ENCODE data around the gene UTF1. TPM values are rescaled to one million over a fixed set of nuclear protein-coding genes. Genes with fewer than 3 reads are reported as not detected.

UTF1 gene
- total and polyA plus RNA-seq, 2 donors (not counting 1 experiment from before 2014, with no cell fraction given): 0.10 to 0.25 TPM

DNA sequence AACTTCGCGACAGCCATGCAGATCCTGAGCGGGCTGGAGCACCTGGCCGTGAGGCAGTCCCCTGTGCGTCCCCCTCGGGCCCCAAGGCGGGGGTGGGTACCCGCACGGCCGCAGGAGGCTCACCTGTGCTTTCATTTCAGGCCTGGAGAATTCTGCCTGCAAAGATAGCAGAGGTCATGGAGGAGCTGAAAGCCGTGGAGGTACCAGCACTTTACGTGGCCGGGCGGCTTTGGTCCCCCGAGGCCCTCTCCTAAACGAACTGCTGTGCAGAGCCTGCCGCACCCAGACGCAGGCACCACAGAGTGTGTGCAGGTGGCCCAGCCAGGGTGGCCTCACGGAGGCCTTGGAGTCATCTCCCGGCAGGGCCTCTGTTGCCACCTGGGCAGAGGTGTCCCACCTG, 11.1 kb upstream of the UTF1 start:
- WGBS (ENCODE audit: insufficient coverage): 73% methylated on average over 20 of the region's 20 CpGs
- H3K9me3 Mint-ChIP-seq (ENCODE audit: insufficient read depth): no peaks in the 10 kb centered on the region
- ATAC-seq (ENCODE audit: low read depth) (no peak), DNase-seq (no peak)
- ChIA-PET CTCF (no interaction called here), POLR2A (no interaction called here)
- H3K27me3 Mint-ChIP-seq: peaks cover 23% of the 10 kb centered on the region
- no peak overlapping the region for H3K27ac ChIP-seq (ENCODE audit: low read length in 2 of 2)
- no peak overlapping the region for H3K4me2 ChIP-seq (replicated peaks; ENCODE audit: low read depth, low read length, poor library complexity, severe bottlenecking)
- no peak overlapping the region for H3K27ac Mint-ChIP-seq
- H3K27me3 ChIP-seq (replicated peaks in 1 of 4; ENCODE audit: control extremely low read depth in 1 of 4, control insufficient read depth in 3 of 4, insufficient read depth in 4 of 4, low read length in 3 of 4): peaks cover 0 to 13% (median 2%) of the 10 kb centered on the region in 4 experiments
- no peaks in the 10 kb centered on the region for H3K4me1 ChIP-seq (ENCODE audit: control insufficient read depth in 2 of 2, insufficient read depth in 2 of 2, low read length in 2 of 2)
- no peaks in the 10 kb centered on the region for H4K20me1 ChIP-seq (ENCODE audit: control insufficient read depth, insufficient read depth, low read length, poor library complexity, severe bottlenecking)
- no peaks in the 10 kb centered on the region for H3K79me2 ChIP-seq (ENCODE audit: control insufficient read depth, insufficient read depth, low read length)
- H2AFZ ChIP-seq (ENCODE audit: insufficient read depth, low read depth, low read length, poor library complexity, severe bottlenecking): no peak overlapping the region
- intact Hi-C loops (cut with micrococcal nuclease): no loop called here
- H3K9ac ChIP-seq (ENCODE audit: low read length): no peak overlapping the region
- no peak overlapping the region for H3K4me3 Mint-ChIP-seq
- H3K4me3 ChIP-seq (ENCODE audit: control extremely low read depth in 1 of 5, extremely low read depth in 1 of 5, insufficient read depth in 1 of 5, low read depth in 2 of 5, low read length in 4 of 5): no peak overlapping the region
- no peak for TF ChIP-seq EZH2 (IDR thresholded peaks at IDR 0.05; ENCODE audit: borderline replicate concordance, insufficient read depth, low read depth, low read length, poor library complexity, severe bottlenecking)
- TF ChIP-seq CTCF (IDR thresholded peaks at IDR 0.05): no peak
- peaks cover 0 to 4% (median 0%) of the 10 kb centered on the region in 3 donors for H3K9me3 ChIP-seq (ENCODE audit: control extremely low read depth in 1 of 3, control insufficient read depth in 2 of 3, insufficient read depth in 1 of 3, low read length in 2 of 3)
- H3K36me3 ChIP-seq (replicated peaks in 1 of 2; ENCODE audit: control extremely low read depth in 1 of 2, control insufficient read depth in 1 of 2, extremely low read depth in 1 of 2, insufficient read depth in 2 of 2, low read length in 1 of 2): no peaks in the 10 kb centered on the region
- no peaks in the 10 kb centered on the region for H3K4me1 Mint-ChIP-seq

GRCh38 chr10:133219782-133220181, 10.2 kb upstream of the UTF1 start:
- no peaks in the 10 kb centered on the region for H3K9me3 Mint-ChIP-seq (ENCODE audit: insufficient read depth)
- no peak overlapping the region for H3K27ac Mint-ChIP-seq
- no peak overlapping the region for H3K4me3 Mint-ChIP-seq
- Histone ChIP-seq H4K20me1 (ENCODE audit: control insufficient read depth, insufficient read depth, low read length, poor library complexity, severe bottlenecking) (no peaks in the 10 kb centered on the region), H3K27ac (ENCODE audit: low read length in 2 of 2) (no peak overlapping the region), H3K4me1 (ENCODE audit: control insufficient read depth in 2 of 2, insufficient read depth in 2 of 2, low read length in 2 of 2) (no peaks in the 10 kb centered on the region), H3K9ac (ENCODE audit: low read length) (no peak overlapping the region), H3K27me3 (replicated peaks in 1 of 4; ENCODE audit: control extremely low read depth in 1 of 4, control insufficient read depth in 3 of 4, insufficient read depth in 4 of 4, low read length in 3 of 4) (peaks cover 0 to 15% (median 2%) of the 10 kb centered on the region in 4 experiments), H3K9me3 (ENCODE audit: control extremely low read depth in 1 of 3, control insufficient read depth in 2 of 3, insufficient read depth in 1 of 3, low read length in 2 of 3) (peaks cover 0 to 3% (median 0%) of the 10 kb centered on the region in 3 donors), H3K4me3 (ENCODE audit: control extremely low read depth in 1 of 5, extremely low read depth in 1 of 5, insufficient read depth in 1 of 5, low read depth in 2 of 5, low read length in 4 of 5) (no peak overlapping the region), H2AFZ (ENCODE audit: insufficient read depth, low read depth, low read length, poor library complexity, severe bottlenecking) (no peak overlapping the region), H3K79me2 (ENCODE audit: control insufficient read depth, insufficient read depth, low read length) (no peaks in the 10 kb centered on the region), H3K4me2 (replicated peaks; ENCODE audit: low read depth, low read length, poor library complexity, severe bottlenecking) (no peak overlapping the region), H3K36me3 (replicated peaks in 1 of 2; ENCODE audit: control extremely low read depth in 1 of 2, control insufficient read depth in 1 of 2, extremely low read depth in 1 of 2, insufficient read depth in 2 of 2, low read length in 1 of 2) (no peaks in the 10 kb centered on the region)
- no peak for ATAC-seq (ENCODE audit: low read depth)
- H3K4me1 Mint-ChIP-seq: no peaks in the 10 kb centered on the region
- intact Hi-C loops (cut with micrococcal nuclease): no loop called here
- ChIA-PET POLR2A (interaction anchor here (0.6 kb wide), 1 partner anchor 9 kb away, joined by 4 read pairs; no protein-coding TSS in a partner anchor), CTCF (no interaction called here)
- TF ChIP-seq CTCF (IDR thresholded peaks at IDR 0.05): no peak
- no peak for TF ChIP-seq EZH2 (IDR thresholded peaks at IDR 0.05; ENCODE audit: borderline replicate concordance, insufficient read depth, low read depth, low read length, poor library complexity, severe bottlenecking)
- DNase-seq: no peak
- WGBS (ENCODE audit: insufficient coverage): 26% methylated on average over 24 of the region's 28 CpGs
- H3K27me3 Mint-ChIP-seq: peaks cover 25% of the 10 kb centered on the region
